Stimulated activated naive CD8-positive, alpha-beta T cell treated with anti-CD3 and anti-CD28 coated beads, Interleukin-15, Interleukin-2, amounts not matched to agents 100 U/mL and 50 U/mL, for 24 hours (primary cell): ENCODE measurements around the gene OSBPL2.

Source experiments
- ATAC-seq: fragments of 150-1000 bp; cut with Tn5 transposase; one replicate; pipeline ENCODE4 v1.10.0; 2021
- DNase-seq: peaks from one replicate; pipeline ENCODE4 v3.0.0; 2021

Gene OSBPL2

DNA sequence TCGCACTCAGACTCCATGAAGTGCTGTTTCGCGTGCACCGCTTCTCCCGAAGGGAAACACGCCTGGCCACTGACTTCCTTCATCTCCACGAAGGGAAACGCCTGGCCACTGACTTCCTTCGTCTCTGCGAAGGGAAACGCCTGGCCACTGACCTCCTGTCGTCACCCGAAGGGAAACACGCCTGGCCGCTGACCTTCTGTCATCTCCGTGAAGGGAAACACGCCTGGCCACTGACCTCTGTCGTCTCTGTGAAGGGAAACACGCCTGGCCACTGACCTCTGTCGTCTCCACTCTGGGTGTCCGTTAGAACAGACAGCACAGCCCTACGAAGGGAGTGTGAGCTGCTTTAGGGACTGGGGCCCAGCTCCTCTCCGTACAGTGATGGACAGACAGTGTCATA, 47.4 kb downstream of the OSBPL2 start:
- no peak for DNase-seq
- no peak for ATAC-seq

DNA sequence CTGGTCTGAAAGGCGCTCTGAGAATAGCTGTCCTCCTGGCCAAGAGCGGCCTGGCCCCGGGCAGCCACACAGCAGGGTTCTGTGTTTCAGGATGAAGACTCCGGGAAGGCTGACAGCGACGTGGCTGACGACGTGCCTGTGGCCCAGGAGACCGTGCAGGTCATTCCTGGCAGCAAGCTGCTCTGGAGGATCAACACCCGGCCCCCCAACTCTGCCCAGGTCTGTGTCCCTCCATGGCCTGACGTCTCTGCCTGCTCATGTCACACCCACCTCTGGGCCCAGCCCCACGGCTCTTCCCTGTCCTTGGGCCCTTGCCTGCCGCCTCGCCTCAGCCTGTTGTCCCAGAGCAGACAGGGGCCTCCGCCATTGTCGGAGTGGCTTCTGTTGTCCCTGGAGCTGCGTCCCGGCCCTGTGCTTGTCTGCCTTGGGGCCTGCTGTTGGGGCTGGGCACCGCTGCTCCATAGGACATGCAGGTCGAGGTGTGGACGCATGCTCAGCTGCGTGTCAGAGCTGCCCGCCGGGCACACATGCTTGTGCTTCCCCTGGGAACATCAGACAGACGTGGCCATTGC, 48.3 kb downstream of the OSBPL2 start:
- DNase-seq, result no peak
- no peak for ATAC-seq

- ATAC-seq, result no peak
- DNase-seq, result no peak
Observed at GRCh38 chr20:62287129-62287528, 48.8 kb downstream of the OSBPL2 start.

DNA sequence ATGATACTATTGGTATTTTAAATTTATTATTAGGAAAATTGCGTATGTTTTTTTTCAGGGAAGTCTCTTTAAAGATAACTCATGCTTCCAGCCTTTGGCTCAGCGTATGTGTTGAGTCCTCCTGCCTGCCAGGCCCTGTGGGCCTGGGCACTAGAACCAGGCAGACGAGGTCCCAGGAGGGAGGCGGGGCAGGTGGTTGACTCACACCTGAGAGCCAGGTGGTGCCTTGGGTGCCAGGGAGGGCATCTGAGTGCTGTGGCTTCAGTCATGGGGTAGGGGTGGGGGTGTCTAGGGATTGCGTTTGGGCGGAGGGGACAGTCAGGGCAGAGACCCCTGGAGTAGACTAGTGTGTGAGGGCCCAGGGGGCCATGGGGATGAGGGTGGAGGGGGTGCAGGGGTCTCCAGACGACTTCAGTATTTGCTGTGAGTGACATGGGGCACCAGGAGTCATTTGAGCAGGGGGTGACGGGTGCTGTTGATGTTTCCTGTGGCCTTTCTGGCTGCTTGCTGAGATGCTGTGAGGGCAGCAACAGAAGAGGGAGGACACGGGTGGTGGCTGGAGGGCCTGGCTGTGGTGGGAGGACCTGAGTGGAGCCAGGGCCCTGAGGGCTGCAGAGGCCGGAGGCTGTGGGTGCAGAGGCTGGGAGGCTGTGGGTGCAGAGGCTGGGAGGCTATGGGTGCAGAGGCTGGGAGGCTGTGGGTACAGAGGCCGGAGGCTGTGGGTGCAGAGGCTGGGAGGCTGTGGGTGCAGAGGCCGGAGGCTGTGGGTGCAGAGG, 49.6 kb downstream of the OSBPL2 start:
- no peak for ATAC-seq
- DNase-seq, result no peak

GRCh38 chr20:62288535-62289105, 50.3 kb downstream of the OSBPL2 start:
- DNase-seq (no peak), ATAC-seq (no peak)

DNA sequence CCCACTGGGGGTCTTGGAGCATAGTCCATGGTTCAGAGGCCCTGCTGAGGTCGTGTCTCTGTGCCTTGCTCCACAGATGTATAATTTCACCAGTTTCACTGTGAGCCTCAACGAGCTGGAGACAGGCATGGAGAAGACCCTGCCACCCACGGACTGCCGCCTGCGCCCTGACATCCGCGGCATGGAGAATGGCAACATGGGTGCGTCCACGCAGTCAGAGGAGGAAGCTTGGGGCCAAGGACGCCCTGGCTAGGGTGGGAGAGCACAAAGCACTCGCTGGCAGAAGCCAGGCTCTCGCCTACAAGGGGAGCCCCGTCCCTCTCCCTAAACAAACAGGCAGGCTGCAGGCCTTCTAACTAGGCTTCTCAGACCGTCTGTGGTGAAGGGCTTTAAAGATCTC, 50.8 kb downstream of the OSBPL2 start:
- DNase-seq (no peak), ATAC-seq (no peak)

DNA sequence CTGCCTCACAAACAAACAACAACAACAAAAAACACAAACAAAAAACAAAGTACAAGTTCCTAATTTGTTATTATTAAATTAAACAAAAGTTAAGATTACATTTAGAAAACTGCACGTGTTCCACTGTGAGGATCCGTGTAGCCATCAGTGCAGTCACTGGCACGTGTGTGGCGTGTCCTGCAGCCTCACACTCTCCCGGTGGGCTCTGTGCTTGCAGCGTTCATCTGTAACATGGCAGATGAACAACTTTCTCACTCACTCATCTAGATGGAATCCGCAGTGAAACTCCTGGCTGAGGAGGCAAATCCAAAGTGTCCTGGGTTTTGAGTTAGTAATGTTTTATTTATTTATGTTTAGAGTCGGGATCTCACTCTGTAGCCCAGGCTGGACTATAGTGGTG, 51.6 kb downstream of the OSBPL2 start:
- no peak for ATAC-seq
- no peak for DNase-seq

DNA sequence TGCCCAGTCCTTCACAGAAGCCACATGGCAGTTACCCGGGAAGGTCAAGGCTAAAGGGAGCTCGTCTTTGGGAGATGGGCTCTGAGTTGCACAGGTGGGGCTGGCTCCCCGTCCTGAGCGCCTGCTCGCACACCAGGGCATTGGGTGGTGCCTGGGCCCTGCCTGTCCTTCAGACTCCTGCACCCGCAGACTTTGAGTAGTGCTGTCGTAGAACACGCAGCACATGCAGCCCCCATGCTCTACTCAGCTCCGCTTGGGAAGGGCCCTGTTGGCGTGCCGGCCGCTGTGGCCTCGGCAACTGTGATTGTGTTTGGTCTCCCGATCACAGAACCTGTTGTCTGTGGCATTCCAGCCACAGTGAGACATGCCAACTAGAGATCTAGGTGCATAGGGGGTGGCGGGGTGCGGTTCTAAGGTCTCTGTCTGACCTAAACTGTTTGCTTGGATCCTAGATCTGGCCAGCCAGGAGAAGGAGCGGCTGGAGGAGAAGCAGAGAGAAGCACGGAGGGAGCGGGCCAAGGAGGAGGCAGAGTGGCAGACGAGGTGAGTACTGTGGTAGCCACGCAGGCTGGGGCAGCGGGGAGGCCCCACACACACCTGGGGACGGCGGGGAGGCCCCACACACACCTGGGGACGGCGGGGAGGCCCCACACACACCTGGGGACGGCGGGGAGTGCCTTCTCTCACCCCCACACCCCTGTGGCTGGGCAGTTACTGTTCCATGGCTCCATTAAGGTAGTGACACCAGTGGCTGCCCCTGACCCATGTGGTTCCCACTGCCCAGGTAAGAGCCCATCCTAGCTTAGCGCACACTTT, 53.1 kb downstream of the OSBPL2 start:
- DNase-seq (no peak), ATAC-seq (no peak)

DNA sequence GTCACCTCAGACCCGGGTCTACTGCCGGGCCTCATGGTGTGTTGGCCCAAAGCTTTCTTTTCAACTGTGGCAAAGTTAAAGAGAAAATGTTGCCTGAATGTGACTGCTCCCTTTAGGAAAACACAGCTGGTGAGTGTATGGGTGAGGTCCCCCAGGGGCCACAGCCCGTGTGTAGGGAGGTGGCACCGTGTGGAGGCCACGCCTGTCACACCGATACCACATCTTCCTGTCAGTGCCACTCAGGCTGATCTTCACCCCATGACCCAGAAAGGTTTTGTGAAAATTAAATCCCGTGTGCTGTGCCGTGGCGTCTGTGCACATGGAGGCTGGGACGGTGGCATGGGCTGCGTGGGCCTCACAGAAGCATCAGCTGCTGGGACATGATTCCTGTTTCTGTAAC, 53.8 kb downstream of the OSBPL2 start:
- DNase-seq (no peak), ATAC-seq (no peak)

- DNase-seq, result no peak
- ATAC-seq, result no peak
Observed at GRCh38 chr20:62293111-62293784, 54.9 kb downstream of the OSBPL2 start.

DNA sequence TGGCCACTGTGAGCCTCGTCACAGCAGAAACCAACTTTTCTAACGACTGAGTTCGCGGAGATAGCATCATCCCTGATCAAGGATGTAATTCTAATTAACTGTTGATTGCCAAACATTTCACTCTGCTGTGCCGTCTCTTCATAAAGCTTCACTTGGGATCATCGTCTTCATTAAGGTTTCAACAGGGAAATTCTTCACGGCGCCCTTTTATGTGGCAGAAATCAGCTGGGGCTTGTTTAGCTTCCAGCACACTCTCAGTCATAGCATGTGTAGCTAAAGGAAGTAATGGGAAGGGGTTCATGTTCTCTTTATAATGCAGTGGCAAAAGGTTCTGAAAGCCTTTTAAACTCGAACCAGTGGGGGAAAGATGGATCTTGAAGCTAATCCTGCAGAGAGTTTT, 55.6 kb downstream of the OSBPL2 start:
- DNase-seq (no peak), ATAC-seq (no peak)

- ATAC-seq (no peak), DNase-seq (no peak)
Observed at GRCh38 chr20:62294516-62294915, 56.2 kb downstream of the OSBPL2 start.

DNA sequence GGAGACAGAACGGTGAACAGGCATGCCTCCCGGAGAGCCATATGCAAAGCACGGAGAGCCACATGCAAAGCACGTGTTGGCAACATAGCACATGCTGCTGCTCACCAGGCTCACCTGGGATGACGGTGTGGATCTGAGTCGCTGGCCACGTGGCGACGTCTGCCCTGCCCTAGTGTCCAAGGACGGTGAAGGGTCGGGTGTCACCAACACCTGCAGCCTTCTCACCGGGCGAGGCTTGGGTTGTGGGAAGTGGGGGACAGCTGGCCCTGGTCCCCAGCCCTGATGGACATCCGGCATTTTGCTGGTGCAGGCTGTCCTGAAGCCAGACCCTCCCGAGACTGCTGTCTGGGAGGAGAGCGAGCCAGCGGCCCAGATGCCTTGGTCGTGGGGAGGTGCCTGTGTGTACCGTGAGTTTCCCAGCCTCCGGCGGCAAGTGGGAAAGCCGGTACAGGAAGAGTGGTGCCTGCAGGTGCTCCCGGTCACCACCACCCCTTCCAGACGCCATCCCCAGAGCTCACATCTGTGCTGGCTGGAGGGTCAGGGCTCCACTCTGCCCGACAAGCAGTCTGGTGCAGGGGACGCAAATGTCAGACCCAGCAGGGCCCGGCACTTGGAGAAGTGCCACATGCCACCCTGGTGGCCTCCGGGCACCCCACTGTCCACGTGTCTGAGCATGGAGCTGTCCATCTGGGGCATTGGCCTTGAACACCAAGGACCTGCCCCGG, 58.6 kb downstream of the OSBPL2 start:
- DNase-seq, result no peak
- ATAC-seq, result no peak

DNA sequence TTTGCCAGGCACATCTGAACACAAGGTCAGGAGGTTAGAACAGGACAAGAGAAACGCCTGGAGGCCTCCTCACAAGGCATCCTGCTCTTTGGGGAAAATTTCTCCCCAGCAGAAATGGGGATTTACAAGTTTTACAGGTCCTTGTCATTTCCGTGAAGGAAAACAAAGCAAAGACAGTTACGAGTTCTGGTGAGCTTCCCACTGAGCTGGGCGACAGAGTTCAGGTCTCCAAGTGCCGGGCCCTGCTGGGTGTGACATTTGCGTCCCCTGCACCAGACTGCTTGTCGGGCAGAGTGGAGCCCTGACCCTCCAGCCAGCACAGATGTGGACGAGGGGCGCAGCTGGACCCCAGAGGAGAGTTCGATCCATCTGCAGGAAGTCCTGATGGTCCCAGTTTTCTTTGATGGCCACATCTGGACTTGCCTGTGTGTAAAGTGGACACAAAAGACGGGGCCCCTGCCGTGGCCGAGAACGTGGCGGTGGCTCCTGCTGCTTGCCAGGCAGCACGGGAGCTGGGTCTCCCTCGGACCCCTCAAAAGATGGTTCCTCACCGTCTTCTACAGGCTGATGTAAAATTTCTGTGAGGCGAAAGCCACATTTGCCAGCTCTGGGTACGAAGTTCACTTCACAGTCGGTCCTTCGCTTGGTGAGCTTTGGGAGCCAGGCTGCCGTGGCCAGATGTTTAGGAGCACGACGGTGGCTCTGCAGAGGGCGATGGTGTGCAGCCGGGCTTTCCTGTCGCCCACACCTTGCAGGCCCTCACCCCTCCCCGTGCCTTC, 59.3 kb downstream of the OSBPL2 start:
- ATAC-seq (no peak), DNase-seq (no peak)

- DNase-seq, result no peak
- no peak for ATAC-seq
Observed at GRCh38 chr20:62298577-62299249, 60.4 kb downstream of the OSBPL2 start.

DNA sequence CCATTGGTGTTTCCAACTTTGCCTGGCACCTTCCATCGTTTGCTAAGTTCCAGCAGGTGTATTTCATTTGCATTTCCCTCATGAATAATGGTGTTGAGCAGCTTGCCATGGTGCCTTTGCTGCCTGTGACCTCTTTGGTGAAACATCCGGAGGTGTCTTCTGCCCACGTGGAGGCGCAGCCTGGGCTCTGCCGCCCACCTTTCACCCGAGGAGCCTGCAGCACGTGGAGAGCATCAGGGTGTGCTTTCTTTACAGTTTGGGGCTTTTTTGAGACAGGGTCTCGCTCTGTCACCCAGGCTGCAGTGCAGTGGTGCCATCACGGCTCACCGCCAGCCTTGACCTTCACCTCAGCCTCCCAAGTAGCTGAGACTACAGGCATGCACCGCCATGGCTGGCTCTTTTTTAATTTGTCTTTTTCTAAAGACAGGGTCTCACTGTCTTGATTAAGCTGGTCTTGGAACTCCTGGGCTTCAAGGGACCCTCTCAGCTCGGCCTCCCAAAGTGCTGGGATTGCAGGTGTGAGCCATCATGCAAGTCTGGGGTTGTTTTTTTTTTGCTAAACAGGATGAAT, 61.4 kb downstream of the OSBPL2 start:
- no peak for DNase-seq
- ATAC-seq, result no peak

- no peak for ATAC-seq
Observed at GRCh38 chr20:62300319-62300718, 62.0 kb downstream of the OSBPL2 start.

DNA sequence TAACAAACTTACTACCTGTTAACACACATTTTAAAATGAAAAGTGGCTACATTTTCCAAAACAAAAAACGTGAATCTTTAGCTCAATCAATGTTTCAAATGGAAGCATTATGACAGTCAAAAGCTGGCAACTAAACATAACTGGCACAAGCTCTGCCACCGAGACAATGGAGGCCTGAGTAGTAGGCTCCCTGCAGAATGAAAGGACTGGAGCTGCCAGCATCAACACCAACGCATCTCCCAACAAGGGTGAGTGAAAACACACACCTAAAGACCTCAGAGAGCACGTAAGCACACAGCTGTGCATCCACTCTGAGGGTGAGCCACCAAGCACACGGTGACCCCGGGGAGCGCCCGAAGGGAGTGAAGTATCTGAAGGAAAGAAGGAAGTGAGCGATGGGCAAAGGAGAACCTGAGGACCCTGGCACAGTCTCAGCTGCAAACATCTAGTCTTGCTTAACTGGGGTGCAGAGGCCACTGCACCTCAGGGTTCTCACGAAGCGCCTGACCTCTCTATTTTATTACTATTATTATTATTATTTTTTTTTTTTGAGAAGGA, 62.9 kb downstream of the OSBPL2 start:
- ATAC-seq, result no peak
- no peak for DNase-seq

More at GRCh38 chr20:62300319-62300718, 62.0 kb downstream of the OSBPL2 start:
- no peak for DNase-seq

GRCh38 chr20:62301773-62302340, 63.5 kb downstream of the OSBPL2 start:
- DNase-seq, result peak; percentile 90
- ATAC-seq, result peak; percentile 63
